Endothelial cell of umbilical vein (primary cell): ENCODE results near the gene PCTP.

Experiments used
- CTCF ChIP-seq, 2 donors: IDR thresholded peaks; 1 replicate in 1 of 2; 2 replicates in 1 of 2; pipeline ENCODE4 v1.5.1; 2011; ENCODE audit warnings: low read length in 2 of 2, mild to moderate bottlenecking in 2 of 2, moderate library complexity in 2 of 2, control low read depth in 1 of 2, inconsistent platforms in 1 of 2, low read depth in 1 of 2; ENCODE audit not compliant: insufficient read depth in 1 of 2; ENCODE audit errors: extremely low read depth in 1 of 2
- EZH2 ChIP-seq: IDR thresholded peaks from 2 replicates; pipeline ENCODE4 v1.6.1; 2012; ENCODE audit warnings: borderline replicate concordance, low read depth, mild to moderate bottlenecking, moderate library complexity, low read length, inconsistent platforms; ENCODE audit not compliant: severe bottlenecking
- POLR2A ChIP-seq: IDR thresholded peaks from 2 replicates; pipeline ENCODE4 v1.6.1; 2012; ENCODE audit warnings: low read depth, mild to moderate bottlenecking, control low read depth, low read length
- POLR2AphosphoS5 ChIP-seq: IDR thresholded peaks from 2 replicates; pipeline ENCODE4 v1.6.1; 2012; ENCODE audit warnings: low read depth, mild to moderate bottlenecking, control low read depth, low read length, moderate library complexity; ENCODE audit not compliant: insufficient read depth

GRCh38 chr17:55704401-55704800, 46.5 kb upstream of the PCTP start:
- TF ChIP-seq CTCF (IDR thresholded peaks at IDR 0.05; ENCODE audit: extremely low read depth in 1 of 2, insufficient read depth in 1 of 2, low read depth in 1 of 2, low read length in 2 of 2), result no peak
- TF ChIP-seq POLR2AphosphoS5, result no peak
- TF ChIP-seq EZH2, result no peak
- TF ChIP-seq POLR2A, result no peak
